Measurements from ENCODE around the gene ACVR2A. TPM values are rescaled to one million over a fixed set of nuclear protein-coding genes. Genes with fewer than 3 reads are reported as not detected.

Gene ACVR2A
- total RNA-seq, 1 donor from 2014 or later = 19.0 TPM

GRCh38 chr2:147945660-147946059 lies 100.8 kb downstream of the ACVR2A start:
- intact Hi-C loops (cut with DNase I) = no loop called here
- Histone ChIP-seq H3K9me3 (no peaks in the 10 kb centered on the region), H3K27ac (no peak overlapping the region), H3K4me3 (no peak overlapping the region), H3K4me1 (no peaks in the 10 kb centered on the region), H3K27me3 (no peaks in the 10 kb centered on the region), H3K36me3 (peaks cover 29% of the 10 kb centered on the region)
- no peak for ATAC-seq
- DNase-seq = no peak
- no peak for TF ChIP-seq CTCF (IDR thresholded peaks at IDR 0.05)

- Histone ChIP-seq H3K9me3 (no peaks in the 10 kb centered on the region), H3K27me3 (no peaks in the 10 kb centered on the region), H3K4me3 (no peak overlapping the region), H3K36me3 (peaks cover 49% of the 10 kb centered on the region), H3K4me1 (no peaks in the 10 kb centered on the region), H3K27ac (no peak overlapping the region)
- DNase-seq = no peak
- no peak for ATAC-seq
- no peak for TF ChIP-seq CTCF (IDR thresholded peaks at IDR 0.05)
- intact Hi-C loops (cut with DNase I) = no loop called here
These were observed 107.3 kb downstream of the ACVR2A start for GRCh38 chr2:147952118-147952517.

- H3K4me3 ChIP-seq = no peak overlapping the region
- peaks cover 7% of the 10 kb centered on the region for H3K9me3 ChIP-seq
- no peaks in the 10 kb centered on the region for H3K4me1 ChIP-seq
- DNase-seq = no peak
- peaks cover 10% of the 10 kb centered on the region for H3K36me3 ChIP-seq
- TF ChIP-seq CTCF (IDR thresholded peaks at IDR 0.05) = no peak
- ATAC-seq = no peak
- intact Hi-C loops (cut with DNase I) = no loop called here
- H3K27ac ChIP-seq = no peak overlapping the region
- H3K27me3 ChIP-seq = no peaks in the 10 kb centered on the region
These were observed 123.7 kb downstream of the ACVR2A start for GRCh38 chr2:147968571-147968970.

- Histone ChIP-seq H3K27ac (no peak overlapping the region), H3K4me1 (no peaks in the 10 kb centered on the region), H3K36me3 (peaks cover 10% of the 10 kb centered on the region), H3K27me3 (no peaks in the 10 kb centered on the region), H3K4me3 (no peak overlapping the region), H3K9me3 (no peaks in the 10 kb centered on the region)
- intact Hi-C loops (cut with DNase I) = no loop called here
- ATAC-seq (no peak), DNase-seq (no peak)
- no peak for TF ChIP-seq CTCF (IDR thresholded peaks at IDR 0.05)
These were observed 131.3 kb downstream of the ACVR2A start for GRCh38 chr2:147976102-147976501.

GRCh38 chr2:147977679-147978078 lies 132.8 kb downstream of the ACVR2A start:
- DNase-seq (no peak), ATAC-seq (no peak)
- Histone ChIP-seq H3K9me3 (no peaks in the 10 kb centered on the region), H3K27me3 (no peaks in the 10 kb centered on the region), H3K27ac (no peak overlapping the region), H3K4me3 (no peak overlapping the region), H3K4me1 (no peaks in the 10 kb centered on the region), H3K36me3 (peaks cover 7% of the 10 kb centered on the region)
- no peak for TF ChIP-seq CTCF (IDR thresholded peaks at IDR 0.05)
- intact Hi-C loops (cut with DNase I) = no loop called here

Other genes starting within 250 kb of the ACVR2A start
- 38.2 TPM for gene ORC4, start 175.7 kb downstream of the ACVR2A start, total RNA-seq
- 42.1 TPM for gene MBD5, start 176.1 kb downstream of the ACVR2A start, total RNA-seq